Breast epithelium (tissue), 3 donors: ENCODE data around the gene CYP27C1.

Source experiments
- CTCF ChIP-seq, 3 donors: fragments of 450-650 bp; IDR thresholded peaks; one replicate each; pipeline ENCODE4 v1.5.1; 2016 to 2017; ENCODE audit warnings: antibody characterized with exemption in 3 of 3, mild to moderate bottlenecking in 3 of 3, moderate library complexity in 3 of 3
- POLR2A ChIP-seq: fragments of 450-650 bp; IDR thresholded peaks from one replicate; pipeline ENCODE4 v1.6.1; 2016; ENCODE audit warnings: antibody characterized with exemption, mild to moderate bottlenecking, moderate library complexity
- POLR2AphosphoS5 ChIP-seq, 3 donors: sonication (generic); formaldehyde crosslinking; IDR thresholded peaks; one replicate each; pipeline ENCODE4 v1.6.1; 2017; ENCODE audit warnings: antibody characterized with exemption in 3 of 3

GRCh38 chr2:127255721-127256120, 35.6 kb upstream of the CYP27C1 start:
- TF ChIP-seq CTCF (IDR thresholded peaks at IDR 0.05) (no peak), POLR2AphosphoS5 (IDR thresholded peaks at IDR 0.05) (no peak), POLR2A (no peak)
